Measurements from ENCODE around the gene GBP3. TPM values are rescaled to one million over a fixed set of nuclear protein-coding genes. Genes with fewer than 3 reads are reported as not detected.
"Not testable (repeated sequence)": the region's sequence is repeated elsewhere in the genome, so short reads cannot be mapped to it uniquely, and the experiment has no call there.

The GBP3 gene
- polyA plus RNA-seq, 12 donors: 2.0 to 10.1 (median 2.8) TPM; not detected in 1

DNA sequence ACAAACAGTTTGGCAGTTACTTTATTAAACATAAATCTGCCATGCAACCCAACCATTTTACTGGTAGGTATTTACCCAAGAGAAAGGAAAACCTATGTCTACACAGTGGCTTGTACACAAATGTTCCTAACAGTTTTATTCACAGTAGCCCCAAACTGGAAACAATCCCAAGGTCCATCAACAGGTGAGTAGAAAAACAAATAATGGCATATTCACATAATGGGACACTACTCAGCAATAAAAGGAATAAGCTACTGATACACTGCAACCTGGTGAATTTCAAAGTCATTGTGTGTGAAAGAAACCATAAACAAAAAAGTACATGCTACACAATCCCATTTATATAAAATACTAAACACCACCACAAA is 42.9 kb downstream of the GBP3 start:
- no peak for DNase-seq

GRCh38 chr1:88979054-88979748 is 43.5 kb downstream of the GBP3 start:
- DNase-seq: no peak

DNA sequence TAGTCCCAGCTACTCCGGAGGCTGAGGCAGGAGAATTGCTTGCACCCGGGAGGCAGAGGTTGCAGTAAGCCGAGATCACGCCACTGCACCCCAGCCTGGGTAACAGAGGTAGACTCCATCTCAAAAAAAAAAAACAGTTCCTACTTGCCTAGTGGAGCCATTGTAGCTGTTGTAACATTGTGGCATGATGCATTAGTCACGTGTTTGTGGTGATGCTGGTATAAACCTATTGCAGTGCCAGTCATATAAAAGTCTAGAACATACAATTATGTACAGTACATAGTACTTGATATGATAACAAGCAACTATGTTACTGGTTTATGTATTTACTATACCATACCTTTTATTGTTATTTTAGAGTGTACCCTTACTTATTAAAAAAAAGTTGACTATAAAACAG is 46.4 kb downstream of the GBP3 start:
- DNase-seq: no peak

- not testable (repeated sequence) for DNase-seq
Observed at GRCh38 chr1:88974616-88975172, 48.0 kb downstream of the GBP3 start.

DNA sequence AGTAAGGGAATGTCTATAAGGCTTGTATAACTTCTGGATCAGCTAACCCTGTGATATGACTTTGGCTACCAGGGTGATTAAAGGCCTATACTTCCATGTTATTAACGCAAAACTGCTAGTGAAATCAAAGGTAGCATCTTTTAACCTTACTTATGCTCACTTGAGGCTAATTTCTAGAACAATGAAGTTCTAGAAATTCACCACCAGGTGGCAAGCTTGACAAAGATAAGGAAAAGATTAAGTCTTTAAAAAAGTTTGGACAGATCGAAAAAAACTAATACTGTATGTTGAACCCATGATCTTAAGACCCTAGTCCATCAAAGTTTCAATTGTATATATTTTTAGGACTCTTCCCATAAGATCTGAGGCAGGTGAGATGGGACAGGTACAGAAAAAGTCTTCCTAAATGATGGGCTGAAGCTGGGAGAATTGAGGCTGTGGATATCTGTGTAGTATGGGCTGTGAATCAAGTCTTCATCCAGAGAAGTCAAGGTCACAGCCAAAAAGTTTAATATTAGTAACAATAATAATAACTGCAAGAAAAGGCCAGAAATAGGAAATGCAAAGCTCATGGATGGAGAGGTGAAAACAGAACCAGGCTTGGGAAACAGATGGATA is 49.0 kb downstream of the GBP3 start:
- no peak for DNase-seq

- no peak for DNase-seq
Observed at GRCh38 chr1:88961647-88962275, 60.9 kb downstream of the GBP3 start.

DNA sequence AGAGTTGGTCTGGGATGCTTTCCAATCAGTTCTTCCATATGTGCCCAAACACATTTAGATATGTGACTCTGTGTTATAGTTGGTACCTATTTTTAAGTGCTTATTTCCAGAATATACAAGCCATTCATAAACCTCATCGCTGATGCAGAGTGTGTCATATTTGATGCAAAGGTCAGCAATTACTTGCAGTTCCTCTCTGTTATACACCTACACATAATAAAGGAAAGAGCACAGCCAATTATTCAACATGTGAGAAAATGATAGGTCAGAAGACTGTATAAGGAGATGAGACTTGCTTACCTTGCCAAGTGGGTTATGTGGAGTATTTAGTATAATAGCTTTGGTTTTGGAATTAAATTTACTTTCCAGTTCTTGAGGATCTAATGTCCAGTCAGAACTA is 61.6 kb downstream of the GBP3 start:
- DNase-seq: no peak

Other genes with a start within 250 kb of the GBP3 start
- gene GTF2B, start 131.3 kb downstream of the GBP3 start, polyA plus RNA-seq (ENCODE audit: insufficient read length in 12 of 12): 10 to 100 TPM in 11 of 12 donors, not detected in 1; 30.3 to 40.2 (median 33.4) TPM
- 10 to 100 TPM in 11 of 12 donors, not detected in 1; 10.3 to 38.1 (median 19.9) TPM for gene KYAT3, start 30.2 kb downstream of the GBP3 start, polyA plus RNA-seq (ENCODE audit: insufficient read length in 12 of 12)
- 10 to 100 TPM in 11 of 12 donors, not detected in 1; 10.2 to 17.9 (median 15.2) TPM for gene RBMXL1, start 30.2 kb downstream of the GBP3 start, polyA plus RNA-seq (ENCODE audit: insufficient read length in 12 of 12)
- gene GBP1, start 42.3 kb upstream of the GBP3 start, polyA plus RNA-seq (ENCODE audit: insufficient read length in 12 of 12): 10 to 100 TPM in 3 of 12 donors, 1 to 10 TPM in 8, not detected in 1; 4.0 to 42.2 (median 6.1) TPM
- 10 to 100 TPM in 1 of 12 donors, 1 to 10 TPM in 3, under 1 TPM in 6, not detected in 2; 0.62 to 29.2 (median 0.93) TPM for gene GBP2, start 103.2 kb upstream of the GBP3 start, polyA plus RNA-seq (ENCODE audit: insufficient read length in 12 of 12)
- under 1 TPM in 3 of 12 donors, not detected in 9; 0.08 TPM for gene GBP7, start 153.1 kb upstream of the GBP3 start, polyA plus RNA-seq (ENCODE audit: insufficient read length in 12 of 12)
- gene GBP4, start 176.1 kb upstream of the GBP3 start, polyA plus RNA-seq (ENCODE audit: insufficient read length in 12 of 12): 1 to 10 TPM in 11 of 12 donors, not detected in 1; 3.2 to 5.4 (median 3.9) TPM
- gene GBP5, start 250.0 kb upstream of the GBP3 start, polyA plus RNA-seq (ENCODE audit: insufficient read length in 12 of 12): 1 to 10 TPM in 5 of 12 donors, under 1 TPM in 5, not detected in 2; 0.53 to 3.9 (median 0.94) TPM